SK-N-SH (cell line): Measurements from ENCODE around the gene ANAPC2. TPM values are rescaled to one million over a fixed set of nuclear protein-coding genes. Genes with fewer than 3 reads are reported as not detected.

Experiments
- CTCF ChIA-PET: fragments of 300-600, 350-600 bp; formaldehyde crosslinking; extraction: SDS; loops from one replicate; lab custom pipeline; 2021; lab: Yijun Ruan, JAX
- POLR2A ChIA-PET: fragments of 350-600 bp; sonication (Branson Sonifier 250); formaldehyde crosslinking; extraction: SDS; loops from one replicate; lab custom pipeline; 2020; ENCODE audit warnings: antibody characterized with exemption, inconsistent platforms; lab: Yijun Ruan, JAX
- DNase-seq: peaks from one replicate; pipeline ENCODE4 v3.0.0; 2012
- H2AFZ ChIP-seq: fragments of 200-600 bp; sonication (generic); 2 replicates; pipeline ENCODE4 v1.8.1; 2016; ENCODE audit warnings: antibody characterized with exemption, mild to moderate bottlenecking, low read depth
- H3F3A ChIP-seq: fragments of 200-600 bp; sonication (generic); replicated peaks from 2 replicates; pipeline ENCODE3; 2016; ENCODE audit warnings: antibody characterized with exemption, mild to moderate bottlenecking; ENCODE audit not compliant: insufficient read depth
- H3K27ac ChIP-seq, 2 experiments: fragments of 200-500 bp in 1 of 2; fragments of 200-600 bp in 1 of 2; sonication (Bioruptor generic) in 1 of 2; sonication (generic), shearing (Covaris generic) in 1 of 2; 2 replicates each; pipeline versions ENCODE4 v1.5.1 to v1.6.1; 2014 to 2016; ENCODE audit warnings: low read depth in 2 of 2, inconsistent platforms in 1 of 2, low read length in 1 of 2, mild to moderate bottlenecking in 1 of 2, mixed read lengths in 1 of 2
- H3K27me3 ChIP-seq: fragments of 200-600 bp; sonication (generic), shearing (Covaris generic); 2 replicates; pipeline ENCODE4 v1.6.1; 2016; ENCODE audit warnings: mixed run types; ENCODE audit not compliant: insufficient read depth
- H3K36me3 ChIP-seq, 2 experiments: fragments of 200-500 bp in 1 of 2; fragments of 200-600 bp in 1 of 2; sonication (Bioruptor generic) in 1 of 2; sonication (generic) in 1 of 2; replicated peaks in 1 of 2; 2 replicates each; pipeline versions ENCODE3 to v1.5.1; 2014 to 2016; ENCODE audit warnings: low read length in 1 of 2, mild to moderate bottlenecking in 1 of 2; ENCODE audit not compliant: insufficient read depth in 2 of 2, control insufficient read depth in 1 of 2
- H3K4me1 ChIP-seq, 2 experiments: fragments of 200-500 bp in 1 of 2; fragments of 200-600 bp in 1 of 2; sonication (Bioruptor generic) in 1 of 2; sonication (generic), shearing (Covaris generic) in 1 of 2; 2 replicates each; pipeline versions ENCODE4 v1.5.1 to v1.6.1; 2014 to 2016; ENCODE audit warnings: low read depth in 1 of 2, low read length in 1 of 2, mixed run types in 1 of 2; ENCODE audit not compliant: insufficient read depth in 2 of 2, control insufficient read depth in 1 of 2
- H3K4me2 ChIP-seq: fragments of 200-600 bp; sonication (generic), shearing (Covaris generic); 2 replicates; pipeline ENCODE4 v1.6.1; 2017; ENCODE audit warnings: mixed run types
- H3K4me3 ChIP-seq, 2 experiments: fragments of 200-500 bp in 1 of 2; fragments of 200-600 bp in 1 of 2; sonication (Bioruptor generic) in 1 of 2; sonication (generic), shearing (Covaris generic) in 1 of 2; 2 replicates each; pipeline versions ENCODE4 v1.5.1 to v1.8.1; 2014 to 2016; ENCODE audit warnings: low read depth in 2 of 2, inconsistent platforms in 1 of 2, low read length in 1 of 2, mild to moderate bottlenecking in 1 of 2, mixed read lengths in 1 of 2, moderate library complexity in 1 of 2
- H3K79me2 ChIP-seq: fragments of 200-600 bp; sonication (generic); 2 replicates; pipeline ENCODE4 v1.8.1; 2017; ENCODE audit warnings: mild to moderate bottlenecking; ENCODE audit not compliant: insufficient read depth
- H3K9ac ChIP-seq: fragments of 200-600 bp; sonication (generic); 2 replicates; pipeline ENCODE4 v1.6.1; 2017; ENCODE audit warnings: mixed run types
- H3K9me2 ChIP-seq: fragments of 200-600 bp; sonication (generic); 2 replicates; pipeline ENCODE4 v1.6.1; 2017; ENCODE audit warnings: mixed run types
- H3K9me3 ChIP-seq: fragments of 200-600 bp; sonication (generic); 2 replicates; pipeline ENCODE4 v1.6.1; 2017; ENCODE audit warnings: mixed run types, mild to moderate bottlenecking, moderate library complexity
- H4K20me1 ChIP-seq: fragments of 200-600 bp; sonication (generic); 2 replicates; pipeline ENCODE4 v1.6.1; 2017; ENCODE audit warnings: mild to moderate bottlenecking, mixed run types; ENCODE audit not compliant: insufficient read depth
- EP300 ChIP-seq, 2 experiments: IDR thresholded peaks; 2 replicates each; pipeline versions ENCODE4 v1.4.0 to v1.6.1; 2012; ENCODE audit warnings: borderline replicate concordance in 1 of 2, low read depth in 1 of 2, low read length in 1 of 2
- FOXJ3 ChIP-seq: sonication (generic); formaldehyde crosslinking; IDR thresholded peaks from 2 replicates; pipeline ENCODE4 v1.5.1; 2020; ENCODE audit warnings: mild to moderate bottlenecking, missing genetic modification reagents
- GABPA ChIP-seq: IDR thresholded peaks from 2 replicates; pipeline ENCODE4 v1.4.0; 2012; ENCODE audit warnings: low read depth, mild to moderate bottlenecking
- MXI1 ChIP-seq: IDR thresholded peaks from 2 replicates; pipeline ENCODE4 v1.6.1; 2012; ENCODE audit warnings: mild to moderate bottlenecking, low read depth, low read length, improper control_type of control experiment
- NRF1 ChIP-seq: IDR thresholded peaks from 2 replicates; pipeline ENCODE4 v1.6.1; 2012; ENCODE audit warnings: low read depth, mild to moderate bottlenecking, low read length
- RAD21 ChIP-seq: IDR thresholded peaks from 2 replicates; pipeline ENCODE4 v1.6.1; 2012; ENCODE audit warnings: mild to moderate bottlenecking, low read length
- REST ChIP-seq: IDR thresholded peaks from 2 replicates; pipeline ENCODE4 v1.6.1; 2012; ENCODE audit warnings: mild to moderate bottlenecking, low read depth, low read length, moderate library complexity
- RFX5 ChIP-seq: IDR thresholded peaks from 2 replicates; pipeline ENCODE4 v1.6.1; 2012; ENCODE audit warnings: mild to moderate bottlenecking, improper control_type of control experiment, low read length
- TAF1 ChIP-seq: IDR thresholded peaks from 2 replicates; pipeline ENCODE4 v1.6.1; 2012; ENCODE audit warnings: low read depth, mild to moderate bottlenecking, low read length, moderate library complexity, borderline replicate concordance
- TCF12 ChIP-seq: IDR thresholded peaks from 2 replicates; pipeline ENCODE4 v1.4.0; 2012
- YY1 ChIP-seq: IDR thresholded peaks from 2 replicates; pipeline ENCODE4 v1.4.0; 2012; ENCODE audit warnings: low read depth, mild to moderate bottlenecking
- ZBTB33 ChIP-seq: IDR thresholded peaks from 2 replicates; pipeline ENCODE4 v1.4.0; 2012; ENCODE audit warnings: low read depth, borderline replicate concordance
- WGBS: methylation state at CpG from one replicate; pipeline ENCODE4 v1.1.6; 2017; ENCODE audit warnings: low lambda C conversion rate; 5-methylcytosine and 5-hydroxymethylcytosine counted together
- polyA plus RNA-seq, 3 experiments: library from polyadenylated mRNA; depleted of rRNA; stranded (reverse); fragments of >200 nt; gene quantifications; 2 replicates each; pipeline ENCODE4 v1.2.3, GENCODE V29; 2012

ANAPC2 gene
- polyA plus RNA-seq, 1 of the 3 experiments (the other 2 are of a cell fraction), result 35.1 TPM

- CTCF ChIA-PET, result interaction anchor here (1.1 to 1.5 kb wide), 2 partner anchors 164 to 196 kb away, joined by 3 to 5 read pairs; no protein-coding TSS in a partner anchor
- POLR2A ChIA-PET, result no interaction called here
- Histone ChIP-seq H3K9me3 (no peaks in the 10 kb centered on the region), H3K9me2 (no peaks in the 10 kb centered on the region), H2AFZ (no peak within 1 kb of the TSS), H3K27ac (no peak within 1 kb of the TSS; a peak in 1 of 4 replicates), H3K4me3 (no peak within 1 kb of the TSS), H3K9ac (no peak within 1 kb of the TSS), H4K20me1 (no peaks in the 10 kb centered on the region), H3F3A (peaks cover 15% of the 10 kb centered on the region), H3K4me2 (no peak within 1 kb of the TSS), H3K36me3 (no peaks in the 10 kb centered on the region), H3K79me2 (no peaks in the 10 kb centered on the region), H3K27me3 (no peaks in the 10 kb centered on the region), H3K4me1 (peaks cover 0 to 35% of the 10 kb centered on the region in 2 experiments; a peak in 1 of 4 replicates)
- WGBS, result 67% methylated on average over 1 of the region's 14 CpGs
- no peak for TF ChIP-seq NRF1
- TF ChIP-seq REST, result no peak
- no peak for TF ChIP-seq GABPA
- no peak for TF ChIP-seq ZBTB33
- no peak for TF ChIP-seq RAD21
- TF ChIP-seq YY1, result no peak
- TF ChIP-seq TAF1, result no peak
- no peak for TF ChIP-seq MXI1
- TF ChIP-seq TCF12, result no peak
- no peak for TF ChIP-seq RFX5
- no peak for TF ChIP-seq FOXJ3 (CRISPR knock-in tag)
- TF ChIP-seq EP300 (IDR thresholded peaks at IDR 0.05; ENCODE audit: borderline replicate concordance in 1 of 2, low read depth in 1 of 2, low read length in 1 of 2), result no peak
- no peak for DNase-seq
Measured at GRCh38 chr9:137230705-137231371, 42.5 kb upstream of the ANAPC2 start, which contains the start of gene SLC34A3. Gene SLC34A3, plus strand, starts transcription at chr9:137230901. Its CDS starts 802 bp downstream, at chr9:137231703.
